Measurements from ENCODE around the gene FSTL4. TPM values are rescaled to one million over a fixed set of nuclear protein-coding genes. Genes with fewer than 3 reads are reported as not detected.

The FSTL4 gene
- total RNA-seq, 1 experiment from 2014 or later: 0.40 TPM

- DNase-seq (ENCODE audit: low read depth): no peak
These were observed 315.7 kb downstream of the FSTL4 start for GRCh38 chr5:133296624-133297023.

GRCh38 chr5:133295520-133295919 is 316.8 kb downstream of the FSTL4 start:
- peak; percentile 10 for DNase-seq (ENCODE audit: low read depth)

DNA sequence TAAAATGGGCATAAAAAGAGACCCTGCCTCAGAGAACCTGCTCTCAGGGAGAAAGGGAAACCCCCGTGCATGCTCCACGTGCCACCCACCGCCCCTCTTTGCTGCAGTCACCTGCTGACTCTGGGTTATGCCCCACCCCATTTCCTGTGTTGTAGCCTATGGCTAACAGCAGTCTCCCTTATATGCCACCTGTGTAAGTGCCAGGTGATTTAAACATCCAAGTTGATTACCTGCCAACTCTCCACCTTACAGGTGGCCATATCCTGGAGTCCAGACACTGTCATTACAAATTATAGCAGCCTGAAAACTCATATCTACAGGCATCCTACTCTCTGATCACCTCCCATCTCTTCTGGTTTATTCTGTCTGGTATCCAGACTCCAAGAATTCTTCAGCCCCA is 318.0 kb downstream of the FSTL4 start:
- DNase-seq (ENCODE audit: low read depth): no peak

- no peak for DNase-seq (ENCODE audit: low read depth)
These were observed 318.4 kb downstream of the FSTL4 start for GRCh38 chr5:133293960-133294359.

DNA sequence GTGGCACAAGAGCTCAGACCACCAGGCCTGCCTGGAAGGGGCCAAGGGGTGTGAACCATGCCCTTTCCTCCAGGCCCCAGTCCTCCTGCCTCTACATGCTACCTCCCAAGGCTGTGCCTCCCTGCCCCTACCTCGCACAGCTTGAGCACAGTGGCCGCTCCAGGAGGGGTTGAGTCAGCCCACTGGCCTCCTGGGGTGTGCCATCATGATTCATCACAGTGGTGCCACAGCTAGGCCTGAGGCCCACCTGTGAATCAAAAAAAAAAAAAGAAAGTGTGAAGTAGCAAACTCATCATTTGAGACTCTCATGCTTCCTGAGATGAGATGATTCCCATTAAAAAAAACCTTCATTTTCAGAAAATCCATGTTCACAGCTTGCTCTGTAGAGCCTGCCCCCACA is 320.0 kb downstream of the FSTL4 start:
- peak; percentile 13 for DNase-seq (ENCODE audit: low read depth)

- no peak for DNase-seq (ENCODE audit: low read depth)
These were observed 320.8 kb downstream of the FSTL4 start for GRCh38 chr5:133291524-133291923.

GRCh38 chr5:133290669-133291240 is 321.6 kb downstream of the FSTL4 start:
- no peak for DNase-seq (ENCODE audit: low read depth)

- DNase-seq (ENCODE audit: low read depth): no peak
These were observed 322.5 kb downstream of the FSTL4 start for GRCh38 chr5:133289686-133290367.

GRCh38 chr5:133287500-133287899 is 324.8 kb downstream of the FSTL4 start:
- peak; percentile 43 for DNase-seq (ENCODE audit: low read depth)

- no peak for DNase-seq (ENCODE audit: low read depth)
These were observed 325.9 kb downstream of the FSTL4 start for GRCh38 chr5:133286483-133286882.

DNA sequence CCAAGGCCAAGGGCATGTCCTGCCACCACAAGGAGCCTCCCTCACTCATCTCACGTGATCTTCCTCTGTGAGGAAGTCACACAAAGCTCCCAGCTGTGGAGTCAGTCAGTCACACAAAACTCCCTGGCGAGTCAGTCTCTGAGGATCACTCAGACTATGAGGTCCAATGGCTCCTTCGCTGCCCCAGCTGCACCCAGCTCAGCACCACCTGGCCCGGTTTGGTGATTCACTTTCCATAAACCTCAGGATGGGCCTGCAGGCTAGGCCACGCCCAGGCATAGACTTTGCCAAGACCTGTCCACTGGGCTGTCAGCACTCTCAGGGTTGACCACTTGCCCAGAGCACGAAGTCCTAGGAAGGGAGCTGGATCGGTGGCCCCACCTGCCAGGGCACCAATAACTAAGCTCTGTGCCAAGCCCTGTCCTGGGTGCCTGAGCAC is 326.7 kb downstream of the FSTL4 start:
- DNase-seq (ENCODE audit: low read depth): peak; percentile 94

- no peak for DNase-seq (ENCODE audit: low read depth)
These were observed 328.0 kb downstream of the FSTL4 start for GRCh38 chr5:133284306-133284705.

GRCh38 chr5:133278317-133278716 is 334.0 kb downstream of the FSTL4 start:
- DNase-seq (ENCODE audit: low read depth): no peak

DNA sequence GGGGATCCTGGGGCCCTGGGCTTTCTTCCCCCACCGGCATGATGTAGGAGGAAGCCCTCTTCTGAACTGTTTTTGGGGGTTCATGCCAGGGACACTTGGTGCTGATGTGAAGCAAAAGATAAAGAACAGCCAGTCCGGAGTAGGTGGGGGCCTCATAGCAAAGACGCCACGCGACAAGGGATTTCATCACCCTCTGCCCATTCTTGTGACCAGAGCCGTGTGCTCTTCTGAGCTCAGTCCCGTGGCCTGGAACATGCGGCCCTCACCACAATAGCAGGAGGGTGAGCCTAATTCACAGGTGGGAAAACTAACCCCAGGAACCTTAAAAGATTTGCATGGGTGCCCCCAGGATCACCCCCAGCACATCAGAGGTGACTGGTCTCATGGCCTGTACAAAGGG is 334.6 kb downstream of the FSTL4 start:
- no peak for DNase-seq (ENCODE audit: low read depth)

- no peak for DNase-seq (ENCODE audit: low read depth)
These were observed 336.2 kb downstream of the FSTL4 start for GRCh38 chr5:133276171-133276570.

GRCh38 chr5:133275631-133276030 is 336.7 kb downstream of the FSTL4 start:
- DNase-seq (ENCODE audit: low read depth): no peak

DNA sequence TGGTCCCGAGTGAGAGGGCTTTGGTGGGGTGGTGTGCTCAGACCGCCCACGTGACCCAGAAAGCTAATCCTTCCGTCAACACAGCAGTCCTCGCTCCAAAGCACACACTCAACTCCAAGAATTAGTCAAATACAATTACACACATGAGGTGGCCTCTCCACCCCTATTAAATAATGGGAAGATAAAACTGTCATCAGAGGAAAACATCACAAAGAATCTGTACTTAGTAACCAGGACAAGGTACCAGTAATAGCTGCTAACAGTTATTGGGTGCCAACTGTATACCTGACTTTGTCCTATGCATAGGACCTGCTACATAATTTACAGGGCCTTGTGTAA is 337.8 kb downstream of the FSTL4 start:
- DNase-seq (ENCODE audit: low read depth): no peak

GRCh38 chr5:133273661-133274596 is 338.4 kb downstream of the FSTL4 start:
- DNase-seq (ENCODE audit: low read depth): peak; percentile 79

- no peak for DNase-seq (ENCODE audit: low read depth)
These were observed 340.0 kb downstream of the FSTL4 start for GRCh38 chr5:133272345-133272744.

DNA sequence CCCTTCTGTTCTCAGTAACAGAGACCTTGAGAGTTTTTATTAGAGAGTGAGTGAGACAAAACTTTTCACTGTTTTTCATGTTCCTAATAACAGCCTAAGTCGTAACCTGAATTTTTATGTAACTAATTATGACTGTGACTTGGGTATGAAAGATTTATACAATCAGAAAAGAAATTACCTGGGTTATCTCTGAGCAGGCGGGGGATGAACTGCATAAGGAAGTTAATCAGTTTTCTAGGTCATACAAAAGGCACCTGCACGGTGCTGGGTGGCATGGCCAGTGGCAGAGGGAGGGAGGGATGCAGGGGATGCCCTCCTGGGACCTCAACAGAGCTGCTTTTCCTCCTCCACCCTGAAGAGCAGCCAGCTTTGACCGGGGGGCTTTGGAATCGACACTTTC is 340.7 kb downstream of the FSTL4 start:
- DNase-seq (ENCODE audit: low read depth): no peak

- no peak for DNase-seq (ENCODE audit: low read depth)
These were observed 342.6 kb downstream of the FSTL4 start for GRCh38 chr5:133269691-133270090.

DNA sequence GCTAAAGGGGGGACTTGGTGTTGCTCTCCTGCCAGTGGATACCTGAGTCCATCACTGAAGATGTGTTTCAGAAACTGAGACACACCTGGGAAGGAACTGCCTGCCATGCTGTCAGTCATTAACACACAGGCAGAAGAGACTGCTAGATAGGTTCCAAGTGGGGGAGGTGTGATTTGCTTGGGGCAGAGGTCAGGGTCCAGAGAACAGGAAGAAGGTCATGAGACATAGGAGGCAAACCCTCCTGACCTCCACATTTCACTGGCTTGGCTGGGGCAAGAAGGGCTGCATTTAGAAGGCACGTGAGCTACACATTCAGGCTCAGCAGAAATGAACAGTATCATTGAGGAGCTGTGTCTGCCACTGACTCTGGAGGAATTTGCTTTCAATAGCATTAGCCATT is 344.7 kb downstream of the FSTL4 start:
- no peak for DNase-seq (ENCODE audit: low read depth)

- no peak for DNase-seq (ENCODE audit: low read depth)
These were observed 345.4 kb downstream of the FSTL4 start for GRCh38 chr5:133266966-133267365.

Measured in LHCN-M2 (cell line).